GM18870 (cell line): ENCODE results near the gene COBL.
A peak's percentile ranks its signal among the peaks of the same experiment; 100 is the strongest.
"Not testable (repeated sequence)": the region's sequence is repeated elsewhere in the genome, so short reads cannot be mapped to it uniquely, and the experiment has no call there.

Experiments
- ATAC-seq: cut with Tn5 transposase; IDR thresholded peaks from one replicate; pipeline ENCODE4 v1.9.1; 2021; ENCODE audit warnings: moderate library complexity; ENCODE audit not compliant: unreplicated experiment

The COBL gene

DNA sequence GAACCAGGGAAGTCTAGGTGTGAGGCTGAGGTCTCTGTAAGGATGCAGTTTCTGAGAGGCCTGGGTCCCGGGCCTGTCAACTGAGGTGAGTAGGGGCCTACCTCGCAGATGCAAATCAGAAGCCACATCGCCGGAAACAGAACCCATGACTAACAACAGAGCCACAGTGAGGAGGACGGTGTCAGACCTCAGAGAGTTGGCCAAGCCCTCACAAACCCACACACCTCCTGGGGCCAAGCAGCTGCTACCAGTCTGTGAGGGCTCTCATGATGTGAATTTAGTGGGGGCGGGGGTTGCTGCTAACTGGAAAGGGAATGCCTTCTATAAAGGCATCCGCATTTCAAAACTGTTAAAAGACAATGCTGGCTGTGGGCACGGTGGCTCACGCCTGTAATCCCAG is 103.0 kb downstream of the COBL start:
- ATAC-seq, result no peak

DNA sequence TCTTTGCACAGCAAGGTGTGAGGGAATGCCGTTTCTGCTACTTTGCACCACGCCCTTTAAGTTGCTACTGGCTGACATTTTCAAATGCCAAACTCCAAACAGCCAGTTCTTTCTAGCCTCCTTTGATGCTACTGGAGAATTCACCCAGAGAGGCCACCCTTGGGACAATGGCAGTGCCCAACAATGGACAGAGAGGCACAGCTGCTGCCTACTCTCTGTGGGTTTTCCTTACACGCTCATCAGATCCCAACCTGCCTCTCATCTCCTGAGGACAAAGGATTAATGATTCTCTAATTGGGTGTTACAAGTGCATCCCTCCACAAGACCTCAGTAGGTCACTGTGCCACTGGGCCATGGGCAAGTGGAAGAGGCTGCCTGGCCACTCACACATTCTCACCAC is 105.8 kb downstream of the COBL start:
- no peak for ATAC-seq

DNA sequence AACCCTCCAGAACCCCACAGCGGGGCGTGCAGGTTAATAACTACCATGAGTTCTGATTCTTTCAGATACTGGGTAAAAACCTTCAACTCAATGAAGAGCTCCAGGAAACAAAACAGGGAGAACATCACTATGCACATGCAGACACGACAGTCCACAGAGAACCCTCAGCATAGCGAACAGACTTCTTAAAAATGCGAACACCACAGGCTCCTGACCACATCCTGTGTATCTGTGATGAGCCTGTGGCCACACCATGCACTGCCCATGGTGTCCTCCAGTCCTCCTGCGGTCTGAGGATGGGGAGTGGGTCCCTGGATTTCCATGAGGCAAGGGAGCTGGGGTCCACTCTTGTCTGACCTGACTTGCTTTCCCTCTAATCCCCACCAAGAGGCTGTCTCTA is 107.2 kb downstream of the COBL start:
- no peak for ATAC-seq

DNA sequence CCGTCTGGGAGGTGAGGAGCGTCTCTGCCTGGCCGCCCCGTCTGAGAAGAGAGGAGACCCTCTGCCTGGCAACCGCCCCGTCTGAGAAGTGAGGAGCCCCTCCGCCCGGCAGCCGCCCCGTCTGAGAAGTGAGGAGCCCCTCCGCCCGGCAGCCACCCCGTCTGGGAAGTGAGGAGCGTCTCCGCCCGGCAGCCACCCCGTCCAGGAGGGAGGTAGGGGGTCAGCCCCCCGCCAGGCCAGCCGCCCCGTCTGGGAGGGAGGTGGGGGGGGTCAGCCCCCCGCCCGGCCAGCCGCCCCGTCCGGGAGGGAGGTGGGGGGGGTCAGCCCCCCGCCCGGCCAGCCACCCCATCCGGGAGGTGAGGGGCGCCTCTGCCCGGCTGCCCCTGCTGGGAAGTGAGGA is 108.5 kb downstream of the COBL start:
- ATAC-seq, result not testable (repeated sequence)

DNA sequence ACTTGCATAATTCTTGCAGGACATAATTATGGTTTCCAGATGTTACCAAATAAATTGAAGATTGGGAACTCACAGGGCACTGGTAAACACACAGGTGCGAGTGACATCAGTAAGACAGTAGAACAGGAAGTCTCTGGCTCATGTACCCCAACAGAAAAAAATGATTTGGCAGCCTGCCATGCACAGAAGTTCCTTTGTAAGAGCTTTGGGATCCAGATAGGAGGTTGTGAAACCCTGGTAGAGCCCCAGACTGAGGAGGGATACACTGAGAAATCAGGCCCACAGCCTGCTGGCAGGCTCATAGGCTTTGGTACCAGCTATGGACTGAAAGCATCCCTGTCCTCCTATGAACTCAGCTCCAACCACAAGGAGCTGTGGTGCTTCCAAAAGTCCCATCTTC is 118.0 kb downstream of the COBL start:
- ATAC-seq, result no peak

DNA sequence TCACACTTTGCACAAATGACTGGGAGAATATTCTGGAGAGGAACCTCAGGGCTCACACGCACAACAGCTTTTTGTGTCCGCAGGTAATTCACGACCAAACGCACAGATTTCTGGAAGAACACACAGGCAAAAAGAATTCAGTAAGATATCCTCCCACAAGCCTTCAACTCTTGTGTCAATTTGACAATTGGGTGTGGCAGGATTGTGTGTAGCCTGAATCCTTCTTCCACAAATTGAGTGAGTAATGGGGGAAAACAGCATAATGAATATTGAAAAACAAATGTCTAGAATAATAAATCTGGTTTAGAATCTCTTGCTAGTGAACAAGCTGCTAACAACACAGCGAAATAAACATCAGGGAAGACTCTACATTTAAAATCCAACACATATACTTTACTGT is 125.6 kb downstream of the COBL start:
- no peak for ATAC-seq

DNA sequence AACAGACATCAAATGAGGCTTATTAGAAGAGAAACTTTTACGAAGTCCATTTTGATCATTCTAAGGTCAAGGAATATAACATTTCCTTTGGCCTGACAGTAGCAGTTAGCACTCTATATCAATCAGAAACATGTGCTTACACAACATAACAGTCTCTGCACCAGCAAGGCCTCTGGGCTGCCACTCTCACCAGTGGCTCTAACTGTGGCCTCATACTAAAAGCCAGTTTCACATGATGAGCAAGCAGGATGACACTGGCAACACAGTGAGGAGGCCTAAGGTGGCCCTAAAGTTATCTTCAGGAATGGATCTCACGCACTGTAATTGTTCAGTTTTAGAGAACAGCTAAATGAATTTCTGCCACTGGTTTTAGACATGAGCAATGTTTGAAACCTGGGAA is 126.8 kb downstream of the COBL start:
- no peak for ATAC-seq

DNA sequence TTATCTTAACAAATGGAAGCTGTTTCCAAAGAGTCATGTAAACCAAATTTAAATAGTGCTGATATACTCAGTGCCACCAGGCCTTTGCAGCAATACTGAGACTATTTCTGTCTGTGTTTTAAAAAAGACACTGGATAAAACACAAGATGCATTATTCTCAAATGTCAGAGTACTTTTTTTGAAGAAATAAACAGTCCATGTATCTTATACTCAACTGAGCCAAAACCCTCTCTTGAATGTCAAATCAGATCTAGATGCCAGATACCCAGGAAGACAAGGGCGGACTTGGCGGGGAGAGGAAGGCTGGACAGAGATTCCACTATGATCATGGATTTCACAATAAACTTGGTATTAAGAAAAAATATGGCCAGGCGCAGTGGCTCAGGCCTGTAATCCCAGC is 127.6 kb downstream of the COBL start:
- ATAC-seq, result no peak

DNA sequence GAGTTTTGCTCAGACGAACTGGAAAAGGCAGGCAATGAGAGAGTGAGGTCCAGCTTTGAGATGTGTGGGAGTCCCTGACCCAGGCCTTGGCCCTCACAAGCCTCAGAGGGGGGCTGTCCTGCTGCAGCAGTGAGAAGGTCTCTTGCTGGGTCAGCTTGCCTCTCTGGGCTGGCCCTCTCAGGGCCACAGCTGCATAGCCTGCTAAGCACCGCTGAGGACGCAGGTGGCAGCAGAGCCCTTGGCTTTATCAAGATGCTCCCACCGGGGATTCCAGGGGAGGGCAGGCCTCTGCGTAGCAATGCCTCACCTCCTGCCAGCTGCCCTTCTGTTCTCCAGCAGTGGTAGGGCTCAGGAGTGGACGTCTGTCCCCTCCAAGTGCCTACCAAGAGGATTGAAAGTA is 128.7 kb downstream of the COBL start:
- no peak for ATAC-seq

DNA sequence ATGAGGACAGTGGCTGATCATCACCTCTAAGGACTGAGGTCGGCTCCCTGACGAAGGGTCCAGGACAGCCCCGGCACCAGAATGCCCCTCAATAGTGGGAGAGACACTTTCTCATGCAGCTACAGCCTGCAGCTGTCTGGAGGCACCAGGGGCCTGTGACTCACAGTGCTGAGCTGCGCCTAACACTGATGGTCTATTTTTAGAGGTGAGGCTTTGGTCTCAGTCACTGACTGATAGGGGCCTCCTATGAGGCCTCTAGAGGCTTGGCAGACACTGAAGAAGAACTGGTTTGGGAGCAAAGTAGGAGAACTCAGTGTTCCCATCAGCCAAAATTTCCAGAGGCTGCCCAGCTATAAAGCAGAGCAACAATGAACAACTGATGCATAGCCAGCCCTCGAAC is 130.1 kb downstream of the COBL start:
- ATAC-seq, result no peak

DNA sequence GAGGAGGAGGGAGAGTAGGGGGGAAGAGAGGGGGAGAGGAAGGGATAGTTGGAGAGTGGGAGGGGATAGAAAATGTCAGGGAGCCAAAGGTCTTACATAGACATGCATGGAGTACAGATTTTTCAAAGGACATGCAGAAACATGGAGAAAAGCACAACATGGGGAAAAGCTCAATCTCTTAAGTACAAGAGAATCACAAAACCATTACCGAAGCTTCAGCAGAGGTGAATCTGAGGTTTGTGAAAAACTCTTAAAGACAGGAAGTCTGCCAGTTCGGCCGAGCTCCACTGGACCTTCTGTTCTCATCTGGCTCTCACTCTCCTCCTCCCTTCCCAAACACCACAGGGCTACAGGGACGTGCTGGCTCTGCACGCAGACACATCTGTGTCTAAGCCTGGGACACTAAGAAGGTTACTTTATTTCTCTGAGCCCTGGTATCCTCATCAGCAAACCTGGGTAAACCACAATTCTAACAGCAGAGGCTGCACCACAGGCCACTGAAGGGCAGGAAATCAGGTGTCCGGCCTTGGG is 133.9 kb downstream of the COBL start:
- ATAC-seq, result no peak

DNA sequence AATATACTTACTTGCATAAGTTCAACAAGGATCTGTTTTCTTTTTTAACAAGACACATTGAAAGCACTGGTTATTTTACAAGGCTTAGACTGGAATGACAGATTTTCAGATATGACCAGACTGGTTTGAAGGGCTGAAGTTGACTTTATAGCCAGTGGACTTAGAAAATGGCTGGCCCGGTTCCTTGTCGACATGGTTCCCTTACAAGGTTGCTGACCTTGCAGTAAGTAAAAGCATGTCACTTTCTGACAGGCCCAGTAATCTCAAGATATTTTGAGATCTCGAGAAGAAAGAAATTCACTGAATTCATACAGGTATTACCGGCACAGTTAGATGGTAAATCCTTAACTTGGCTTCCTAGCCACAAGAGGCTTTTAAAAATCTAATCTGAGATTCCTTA is 136.5 kb downstream of the COBL start:
- no peak for ATAC-seq

DNA sequence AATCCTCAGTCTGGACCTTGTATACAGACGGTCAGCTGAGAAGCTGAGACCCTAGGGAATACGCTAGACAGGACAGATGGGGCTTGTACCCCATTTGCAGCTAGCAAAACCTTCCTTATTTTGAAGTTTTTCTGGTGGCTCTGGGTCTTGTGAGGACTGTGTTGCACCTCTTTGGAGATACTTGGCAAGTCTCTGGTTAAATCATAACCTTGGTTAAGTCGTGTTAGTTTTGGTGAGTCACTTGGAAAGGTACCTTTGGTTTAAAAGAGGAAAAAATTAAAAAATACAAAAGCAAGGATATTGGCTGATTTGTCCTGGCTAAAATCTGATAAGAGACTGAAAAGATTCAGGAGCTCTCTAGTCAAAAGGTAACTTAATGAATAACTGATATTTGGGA is 140.6 kb downstream of the COBL start:
- ATAC-seq, result no peak

DNA sequence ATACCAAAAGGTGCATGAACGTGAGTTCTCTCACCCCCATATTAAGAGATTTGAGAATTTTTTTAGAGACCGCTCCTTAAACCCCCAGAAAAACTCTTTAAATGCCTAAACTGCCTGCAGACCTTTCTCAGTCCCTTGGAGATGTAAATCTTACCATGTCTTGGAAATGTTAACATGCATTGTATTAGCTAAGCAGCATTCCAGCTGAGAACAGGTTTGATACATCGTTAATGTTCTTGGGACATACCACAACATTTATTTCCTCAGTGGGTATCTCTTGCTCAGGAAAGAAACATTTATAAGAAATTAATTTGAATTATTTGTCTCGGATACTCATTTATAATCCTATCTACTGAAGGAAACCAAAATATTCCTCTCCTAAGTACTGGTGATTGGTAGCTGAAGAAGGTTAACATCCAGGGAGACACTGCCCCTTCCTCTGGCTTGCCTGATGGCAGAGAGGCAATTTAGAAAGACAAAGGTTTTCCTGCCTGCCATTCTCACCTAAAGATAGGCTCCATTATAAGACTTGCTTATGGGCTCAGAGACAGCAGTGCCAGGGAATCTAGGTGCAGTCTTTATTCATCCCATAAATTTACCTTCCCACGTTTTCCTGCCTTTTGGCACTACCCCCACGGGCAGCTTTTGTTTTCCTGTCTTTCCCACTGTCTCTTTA is 141.2 kb downstream of the COBL start:
- ATAC-seq, result no peak

DNA sequence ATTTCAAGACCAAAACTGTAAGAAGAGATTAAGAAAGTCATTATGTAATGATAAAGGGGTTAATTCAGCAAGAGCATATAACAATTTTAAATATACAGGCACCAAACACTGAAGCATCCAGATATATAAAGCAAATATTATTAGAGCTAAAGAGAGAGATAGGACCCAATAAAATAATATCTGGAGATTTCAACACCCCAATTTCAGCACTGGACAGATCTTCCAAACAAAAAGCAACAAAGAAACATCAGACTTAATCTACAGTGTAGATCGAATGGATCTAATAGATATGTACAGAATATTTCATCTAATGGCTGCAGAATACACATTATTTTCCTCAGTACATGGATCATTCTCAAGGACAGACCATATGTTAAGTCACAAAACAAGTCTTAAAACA is 151.3 kb downstream of the COBL start:
- ATAC-seq, result no peak

DNA sequence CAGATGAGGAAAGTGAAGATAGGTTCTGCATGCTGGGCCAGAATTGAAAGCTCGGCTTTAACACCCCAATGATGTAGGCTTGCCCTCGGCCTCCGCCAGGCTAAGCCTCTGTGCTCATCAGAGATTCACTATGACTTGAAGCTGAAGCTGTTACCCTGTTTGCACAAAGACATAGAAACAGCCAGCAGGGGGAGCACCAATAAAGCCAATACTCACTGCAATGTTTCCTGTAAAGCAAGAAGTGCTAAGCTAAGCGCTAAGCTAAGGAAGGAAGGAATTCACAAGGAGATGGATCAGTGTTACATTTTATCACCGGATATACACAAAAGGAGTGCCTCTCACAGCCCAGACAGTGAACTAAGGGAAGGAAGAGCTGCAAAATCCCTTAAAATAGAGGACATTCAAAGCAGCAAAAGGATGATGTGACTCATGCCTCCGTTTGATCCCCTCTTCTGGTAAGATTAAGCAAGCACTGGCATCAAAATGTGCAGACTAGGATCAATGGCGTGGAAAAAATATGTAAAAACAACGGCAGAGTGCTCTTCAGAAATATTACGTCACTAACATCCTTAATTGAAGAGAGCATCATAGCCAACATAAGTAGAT is 153.8 kb downstream of the COBL start:
- peak; percentile 97 for ATAC-seq

DNA sequence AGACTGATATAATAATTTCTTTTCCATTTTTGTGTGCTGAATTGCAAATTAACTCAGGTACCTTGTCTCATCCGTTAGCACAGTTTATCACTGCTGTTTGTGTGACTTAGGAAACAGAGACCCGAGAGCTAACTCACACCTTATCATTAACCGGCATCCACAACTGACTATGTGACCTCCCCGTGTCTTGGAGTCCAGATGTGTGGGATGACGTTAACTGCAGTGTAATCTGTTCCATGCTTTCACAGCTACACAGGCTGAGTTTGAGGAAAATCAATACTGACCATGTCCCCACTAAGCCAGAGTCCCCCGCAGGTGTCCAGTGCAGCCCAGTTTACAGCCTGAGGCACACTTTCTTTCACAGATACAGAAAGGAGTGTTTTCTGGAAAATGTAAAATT is 154.7 kb downstream of the COBL start:
- ATAC-seq, result no peak

DNA sequence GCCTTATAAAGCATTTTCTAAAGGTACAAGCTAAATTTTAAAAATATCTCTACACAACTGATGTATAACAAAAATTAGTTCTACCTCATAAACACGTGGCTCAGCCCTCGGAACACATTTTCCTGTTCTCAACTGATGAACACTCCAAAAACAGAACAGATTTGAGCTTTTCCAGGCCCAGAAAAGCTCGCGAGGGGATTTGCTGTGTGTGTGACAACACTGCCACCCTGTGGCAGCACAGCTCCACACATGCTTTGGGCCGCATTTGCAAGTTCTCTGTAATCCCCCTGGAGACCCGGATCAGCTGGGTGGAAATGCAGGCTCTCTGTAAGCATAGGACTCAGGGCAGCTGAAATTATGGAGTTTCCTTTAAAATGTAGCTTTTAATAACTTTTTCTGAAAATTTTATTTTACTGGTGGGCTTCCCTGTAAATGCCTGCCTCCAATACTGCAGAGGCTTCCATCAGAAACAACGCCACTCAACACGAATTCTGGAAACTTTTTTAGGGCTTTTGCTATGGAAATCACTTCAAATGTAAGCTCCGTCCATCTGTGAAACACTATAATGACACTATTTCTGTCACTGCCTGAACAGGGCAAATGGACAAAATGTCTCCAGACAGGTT is 155.5 kb downstream of the COBL start:
- ATAC-seq, result no peak

DNA sequence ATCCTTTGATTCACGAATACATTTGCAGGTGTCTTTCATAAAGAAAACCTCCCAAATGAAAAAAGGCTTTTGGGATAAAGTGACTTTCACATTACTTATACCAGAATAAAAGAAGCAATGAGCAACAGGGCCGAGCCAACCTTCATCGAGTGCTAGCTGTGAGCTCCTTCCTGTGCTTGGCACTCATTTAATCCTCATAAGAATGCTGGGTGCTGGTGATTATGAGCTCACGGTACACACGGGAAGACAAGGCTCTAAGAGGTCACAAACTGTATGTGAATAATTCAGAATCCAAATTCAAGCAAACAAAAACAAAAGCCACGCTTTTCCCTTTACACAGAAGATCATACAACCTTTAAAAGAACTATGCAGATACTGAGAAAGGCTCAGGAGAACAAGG is 156.2 kb downstream of the COBL start:
- ATAC-seq, result no peak

DNA sequence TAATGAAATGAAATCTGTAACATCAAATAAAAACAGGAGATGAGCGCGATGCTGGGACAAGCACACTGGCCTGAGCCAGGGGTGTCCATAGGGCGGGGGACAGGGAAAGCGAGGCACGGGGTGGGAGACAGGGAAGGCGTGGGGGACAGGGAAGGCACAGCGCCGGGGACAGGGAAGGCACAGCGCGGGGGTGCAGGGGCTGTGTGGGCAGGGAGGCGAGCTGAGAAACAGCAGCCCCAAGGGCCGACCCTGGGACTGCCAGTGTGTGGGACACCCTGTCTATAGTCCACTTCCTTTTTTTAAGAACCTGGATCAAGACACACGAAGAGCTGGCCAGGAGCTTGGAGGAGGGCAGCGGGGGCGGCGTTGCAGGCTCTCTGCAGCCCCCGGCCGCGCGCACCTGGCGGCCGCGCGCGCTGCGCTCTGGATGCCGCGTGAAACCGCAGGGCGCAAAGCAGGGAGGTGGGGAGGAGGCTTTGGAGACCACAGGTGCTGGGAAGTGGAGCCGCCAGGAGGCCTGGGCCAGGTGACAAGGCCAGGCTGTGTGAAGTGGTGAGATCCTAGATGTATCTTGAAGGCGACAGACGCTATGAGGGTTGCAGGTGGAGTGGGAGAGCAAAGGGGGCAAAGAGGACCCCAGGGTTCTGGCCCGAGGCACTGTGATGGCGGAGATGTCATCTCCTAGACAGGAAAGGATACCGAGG is 157.7 kb downstream of the COBL start:
- ATAC-seq, result no peak

DNA sequence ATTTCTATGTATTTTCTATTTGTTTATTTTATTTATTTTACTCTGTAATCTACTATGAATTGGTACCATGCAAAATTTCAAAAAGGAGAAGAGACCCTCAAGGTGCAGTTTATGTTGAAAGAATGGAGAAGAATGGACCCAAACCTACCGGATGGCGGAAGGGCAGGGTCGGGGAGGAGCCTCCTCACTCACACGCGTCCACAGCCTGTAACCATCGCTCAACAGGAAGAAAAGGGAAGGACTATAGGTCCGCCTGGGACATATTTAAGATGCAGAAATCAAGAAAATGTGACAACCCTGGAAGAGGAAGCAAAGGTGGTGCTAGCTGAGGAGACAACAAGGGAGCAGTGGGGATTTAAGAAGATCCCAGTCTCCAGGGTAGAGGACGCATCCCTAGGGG is 158.4 kb downstream of the COBL start:
- no peak for ATAC-seq

DNA sequence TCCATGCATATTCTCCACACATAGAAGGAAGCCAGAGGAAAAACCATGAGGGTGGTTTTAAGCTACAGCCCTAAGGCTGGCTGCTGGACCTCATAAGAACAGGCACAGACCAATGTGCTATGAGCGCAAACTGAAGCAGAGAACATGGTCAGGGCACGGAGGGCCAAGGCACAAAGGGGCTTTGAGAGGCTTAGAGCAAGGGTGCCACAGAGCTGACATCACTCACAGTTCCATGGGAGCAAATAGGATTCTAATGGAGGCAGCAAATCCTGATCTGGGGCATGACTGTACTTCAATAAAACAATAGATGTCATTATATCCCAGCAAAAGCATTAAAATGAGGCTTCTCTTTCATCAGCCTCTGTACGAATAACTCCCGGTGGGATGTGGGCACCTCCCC is 162.4 kb downstream of the COBL start:
- ATAC-seq, result no peak
